HepG2 (cell line): Measurements from ENCODE around the gene EPHA4.

ENCODE experiments used
- CTCF ChIP-seq: sonication (generic); formaldehyde crosslinking; IDR thresholded peaks from 2 replicates; pipeline ENCODE4 v1.5.0; 2020; ENCODE audit warnings: mild to moderate bottlenecking, missing genetic modification reagents, moderate library complexity
- EZH2 ChIP-seq: conservative IDR thresholded peaks from 2 replicates; pipeline ENCODE4 v1.6.1; 2012; ENCODE audit warnings: mild to moderate bottlenecking, low read depth, low read length, moderate library complexity
- FOXO4 ChIP-seq: sonication (generic); formaldehyde crosslinking; conservative IDR thresholded peaks from 2 replicates; pipeline ENCODE4 v1.8.1; 2023; ENCODE audit warnings: missing genetic modification reagents
- KAT8 ChIP-seq: IDR thresholded peaks from 2 replicates; pipeline ENCODE4 v1.6.1; 2016; ENCODE audit warnings: missing genetic modification reagents, missing compliant biosample characterization
- NFATC3 ChIP-seq: sonication (generic); formaldehyde crosslinking; IDR thresholded peaks from 2 replicates; pipeline ENCODE4 v1.5.1; 2020; ENCODE audit warnings: mild to moderate bottlenecking, missing genetic modification reagents
- PHF21A ChIP-seq: sonication (generic); formaldehyde crosslinking; IDR thresholded peaks from 2 replicates; pipeline ENCODE4 v1.5.0; 2020; ENCODE audit warnings: mild to moderate bottlenecking, missing genetic modification reagents
- RXRA ChIP-seq: sonication (generic); formaldehyde crosslinking; IDR thresholded peaks from 2 replicates; pipeline ENCODE4 v1.5.1; 2020; ENCODE audit warnings: missing genetic modification reagents
- ZGPAT ChIP-seq: IDR thresholded peaks from 2 replicates; pipeline ENCODE4 v1.6.1; 2016; ENCODE audit warnings: mild to moderate bottlenecking

GRCh38 chr2:221553333-221553732 is 18.8 kb downstream of the EPHA4 start:
- TF ChIP-seq CTCF (CRISPR knock-in tag) (no peak), NFATC3 (CRISPR knock-in tag) (no peak), ZGPAT (CRISPR knock-in tag) (no peak), RXRA (no peak), FOXO4 (CRISPR knock-in tag) (no peak), EZH2 (no peak), KAT8 (CRISPR knock-in tag) (no peak), PHF21A (no peak)
